Kidney (tissue), 14 donors: ENCODE results near the gene MOK. TPM values are rescaled to one million over a fixed set of nuclear protein-coding genes. Genes with fewer than 3 reads are reported as not detected.

Source experiments
- DNase-seq, 5 donors: peaks; one replicate each; pipeline ENCODE4 v3.0.0-alpha.2; 2013 to 2020
- FAIRE-seq: peaks from 2 replicates; lab custom pipeline; 2012; peaks lifted over from hg19 to GRCh38; lab: Jason Lieb, UNC
- H3K27ac ChIP-seq, 2 donors: one replicate each; pipeline ENCODE4 v1.7.0; 2013; ENCODE audit warnings: low read depth in 2 of 2, low read length in 2 of 2, inconsistent platforms in 1 of 2
- H3K27me3 ChIP-seq: one replicate; pipeline ENCODE4 v1.7.1; 2013; ENCODE audit warnings: low read length, inconsistent platforms; ENCODE audit not compliant: control insufficient read depth, insufficient read depth
- H3K36me3 ChIP-seq, 3 donors: one replicate each; pipeline versions ENCODE4 v1.7.0 to v1.7.1; 2013; ENCODE audit warnings: low read length in 3 of 3, control low read depth in 1 of 3, inconsistent platforms in 1 of 3; ENCODE audit not compliant: insufficient read depth in 3 of 3, control insufficient read depth in 2 of 3
- H3K4me1 ChIP-seq, 3 donors: one replicate each; pipeline versions ENCODE4 v1.7.0 to v1.7.1; 2013; ENCODE audit warnings: low read length in 3 of 3, inconsistent platforms in 1 of 3, low read depth in 1 of 3; ENCODE audit not compliant: control insufficient read depth in 2 of 3, insufficient read depth in 2 of 3
- H3K4me3 ChIP-seq, 3 donors: one replicate each; pipeline versions ENCODE4 v1.7.0 to v1.8.1; 2013; ENCODE audit warnings: low read length in 3 of 3, control low read depth in 1 of 3, inconsistent platforms in 1 of 3
- H3K9ac ChIP-seq, 3 donors: one replicate each; pipeline versions ENCODE4 v1.7.0 to v1.7.1; 2013; ENCODE audit warnings: low read length in 3 of 3, control low read depth in 1 of 3, inconsistent platforms in 1 of 3
- H3K9me3 ChIP-seq, 3 donors: one replicate each; pipeline versions ENCODE4 v1.7.0 to v1.7.1; 2013; ENCODE audit warnings: low read length in 3 of 3, control low read depth in 1 of 3, inconsistent platforms in 1 of 3; ENCODE audit not compliant: control insufficient read depth in 2 of 3, insufficient read depth in 1 of 3
- intact Hi-C: fragments of 100-400 bp; cut with DNase I; formaldehyde crosslinking; loops from one replicate; pipeline ENCODE4 v1.11.1; 2022
- polyA plus RNA-seq: library from polyadenylated mRNA; stranded (reverse); fragments of 350-450 nt; fragmentation: Illumina TruSeq; extraction: RNeasy Lipid Tissue Mini Kit (QIAGEN cat#74804); gene quantifications from one replicate; pipeline ENCODE4 v1.2.3, GENCODE V29; 2014; ENCODE audit warnings: low read depth, low replicate concordance; ENCODE audit not compliant: insufficient read depth
- total RNA-seq: library from RNA; stranded (reverse); fragmentation: NEBNext Ultra II Directional; extraction: Animal tissue kit (Norgen Biotek cat#: 25700); gene quantifications from one replicate; pipeline ENCODE4 v1.2.1, GENCODE V29; 2021
- TF ChIP-seq, protein P1 (sequence below): IDR thresholded peaks from 3 replicates; pipeline ENCODE4 v1.5.1; 2012; ENCODE audit warnings: mild to moderate bottlenecking, moderate library complexity, borderline replicate concordance; ENCODE audit not compliant: insufficient read depth; ENCODE audit errors: extremely low read depth
- donor health status: control.
- donor health status: control.
- donor health status: control.
- donor health status: control.
- donor health status: control.
- donor health status: DM: yes; HTN: yes; CAD: no.
- donor health status: Normal renal cell carcinoma (clear cell type).

The MOK gene
- total and polyA plus RNA-seq, 2 donors from 2014 or later, result 20.4 to 32.7 TPM

DNA sequence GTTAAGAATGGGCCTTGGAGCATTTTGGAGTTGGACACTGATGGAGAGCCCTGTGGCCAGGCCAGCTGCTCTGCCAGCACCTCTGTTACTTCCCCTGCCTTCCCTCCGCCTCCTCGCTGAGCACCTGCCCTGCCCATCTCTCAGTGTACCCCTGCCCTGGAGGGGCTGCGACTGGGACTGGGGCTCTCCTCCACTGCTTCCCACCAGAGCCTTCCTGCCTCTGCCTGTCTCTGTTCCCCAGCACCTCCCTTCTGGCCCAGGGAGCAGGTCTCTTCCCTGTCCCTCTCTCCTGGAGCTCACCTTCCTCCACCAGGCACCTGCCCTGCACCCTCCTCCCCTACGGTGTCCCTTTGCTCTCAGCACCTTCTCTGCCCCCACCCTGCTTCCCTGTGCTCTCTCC is 103.2 kb downstream of the MOK start:
- no peak for FAIRE-seq
- Histone ChIP-seq H3K36me3 (peaks cover 2 to 22% (median 22%) of the 10 kb centered on the region in 3 donors), H3K9ac (no peak overlapping the region), H3K27me3 (no peaks in the 10 kb centered on the region), H3K4me3 (no peak overlapping the region), H3K9me3 (no peaks in the 10 kb centered on the region), H3K4me1 (peaks cover 0 to 3% (median 0%) of the 10 kb centered on the region in 3 donors), H3K27ac (no peak overlapping the region)
- no peak for DNase-seq
- TF ChIP-seq, protein P1, sequence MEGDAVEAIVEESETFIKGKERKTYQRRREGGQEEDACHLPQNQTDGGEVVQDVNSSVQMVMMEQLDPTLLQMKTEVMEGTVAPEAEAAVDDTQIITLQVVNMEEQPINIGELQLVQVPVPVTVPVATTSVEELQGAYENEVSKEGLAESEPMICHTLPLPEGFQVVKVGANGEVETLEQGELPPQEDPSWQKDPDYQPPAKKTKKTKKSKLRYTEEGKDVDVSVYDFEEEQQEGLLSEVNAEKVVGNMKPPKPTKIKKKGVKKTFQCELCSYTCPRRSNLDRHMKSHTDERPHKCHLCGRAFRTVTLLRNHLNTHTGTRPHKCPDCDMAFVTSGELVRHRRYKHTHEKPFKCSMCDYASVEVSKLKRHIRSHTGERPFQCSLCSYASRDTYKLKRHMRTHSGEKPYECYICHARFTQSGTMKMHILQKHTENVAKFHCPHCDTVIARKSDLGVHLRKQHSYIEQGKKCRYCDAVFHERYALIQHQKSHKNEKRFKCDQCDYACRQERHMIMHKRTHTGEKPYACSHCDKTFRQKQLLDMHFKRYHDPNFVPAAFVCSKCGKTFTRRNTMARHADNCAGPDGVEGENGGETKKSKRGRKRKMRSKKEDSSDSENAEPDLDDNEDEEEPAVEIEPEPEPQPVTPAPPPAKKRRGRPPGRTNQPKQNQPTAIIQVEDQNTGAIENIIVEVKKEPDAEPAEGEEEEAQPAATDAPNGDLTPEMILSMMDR, result no peak
- intact Hi-C loops, result no loop called here

DNA sequence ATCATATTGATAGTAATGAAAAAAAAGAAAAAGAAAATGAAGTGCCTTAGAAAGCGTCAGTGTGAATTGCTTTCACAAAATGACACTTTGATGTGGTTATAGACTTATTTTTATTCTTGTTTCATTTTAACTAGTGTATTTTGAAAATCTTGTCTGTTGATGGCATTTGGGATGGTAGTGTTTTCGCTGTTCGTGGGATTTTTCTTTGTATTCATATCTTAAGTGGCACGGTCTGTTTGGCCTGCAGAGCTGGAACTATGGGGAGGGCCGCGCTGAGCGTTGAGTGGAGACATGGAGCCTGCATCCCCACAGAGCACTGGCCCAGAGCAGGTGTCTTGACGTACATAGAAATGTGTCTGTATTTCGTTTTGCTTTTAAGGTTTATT is 103.6 kb downstream of the MOK start:
- peaks cover 0 to 2% (median 0%) of the 10 kb centered on the region in 3 donors for H3K4me1 ChIP-seq
- no peaks in the 10 kb centered on the region for H3K9me3 ChIP-seq
- intact Hi-C loops, result no loop called here
- no peak overlapping the region for H3K27ac ChIP-seq
- H3K36me3 ChIP-seq, result peaks cover 2 to 22% (median 21%) of the 10 kb centered on the region in 3 donors
- no peaks in the 10 kb centered on the region for H3K27me3 ChIP-seq
- no peak overlapping the region for H3K9ac ChIP-seq
- DNase-seq (no peak), FAIRE-seq (no peak)
- no peak overlapping the region for H3K4me3 ChIP-seq
- TF ChIP-seq, protein P1, result no peak

DNA sequence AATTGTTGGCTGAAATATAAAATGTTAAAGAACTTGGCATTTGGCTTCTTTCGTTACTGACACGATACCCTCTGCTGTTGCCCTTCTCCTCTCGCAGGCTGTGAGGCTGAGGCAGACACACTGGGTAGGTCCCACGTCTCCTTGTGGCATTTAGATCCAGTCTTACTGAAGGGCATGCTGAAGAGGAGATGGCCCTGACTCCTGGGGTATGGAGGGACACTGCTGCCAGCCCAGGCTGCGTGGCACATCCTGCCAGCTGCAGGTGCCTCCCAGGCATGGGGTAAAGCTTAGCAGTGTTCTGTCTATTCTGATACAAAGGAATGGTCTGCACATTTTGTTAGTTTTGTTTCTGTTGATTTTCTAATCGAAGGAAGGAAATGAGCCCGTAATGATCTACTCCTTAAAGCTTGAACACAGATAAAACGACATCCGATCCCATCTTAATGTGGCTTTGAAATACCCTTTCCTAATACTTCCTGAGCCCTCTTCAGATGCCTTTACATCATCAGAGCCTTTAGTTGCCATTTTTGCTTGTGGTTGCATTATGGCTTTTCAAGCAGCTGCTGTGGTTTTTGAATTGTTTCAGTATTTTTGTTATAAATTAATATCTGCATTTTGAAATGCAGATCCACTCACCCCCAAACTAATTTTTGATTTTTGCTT is 104.1 kb downstream of the MOK start:
- intact Hi-C loops, result no loop called here
- Histone ChIP-seq H3K27ac (no peak overlapping the region), H3K36me3 (peaks cover 2 to 22% (median 21%) of the 10 kb centered on the region in 3 donors), H3K4me1 (peaks cover 0 to 2% (median 0%) of the 10 kb centered on the region in 3 donors), H3K9ac (no peak overlapping the region), H3K4me3 (no peak overlapping the region), H3K27me3 (no peaks in the 10 kb centered on the region), H3K9me3 (no peaks in the 10 kb centered on the region)
- TF ChIP-seq, protein P1, result no peak
- FAIRE-seq (no peak), DNase-seq (no peak)
